Measurements from ENCODE around the gene CFAP97D1. TPM values are rescaled to one million over a fixed set of nuclear protein-coding genes. Genes with fewer than 3 reads are reported as not detected.
A peak's percentile ranks its signal among the peaks of the same experiment; 100 is the strongest.

The CFAP97D1 gene
- total RNA-seq, 4 donors from 2014 or later: 0.42 TPM; not detected in 3

DNA sequence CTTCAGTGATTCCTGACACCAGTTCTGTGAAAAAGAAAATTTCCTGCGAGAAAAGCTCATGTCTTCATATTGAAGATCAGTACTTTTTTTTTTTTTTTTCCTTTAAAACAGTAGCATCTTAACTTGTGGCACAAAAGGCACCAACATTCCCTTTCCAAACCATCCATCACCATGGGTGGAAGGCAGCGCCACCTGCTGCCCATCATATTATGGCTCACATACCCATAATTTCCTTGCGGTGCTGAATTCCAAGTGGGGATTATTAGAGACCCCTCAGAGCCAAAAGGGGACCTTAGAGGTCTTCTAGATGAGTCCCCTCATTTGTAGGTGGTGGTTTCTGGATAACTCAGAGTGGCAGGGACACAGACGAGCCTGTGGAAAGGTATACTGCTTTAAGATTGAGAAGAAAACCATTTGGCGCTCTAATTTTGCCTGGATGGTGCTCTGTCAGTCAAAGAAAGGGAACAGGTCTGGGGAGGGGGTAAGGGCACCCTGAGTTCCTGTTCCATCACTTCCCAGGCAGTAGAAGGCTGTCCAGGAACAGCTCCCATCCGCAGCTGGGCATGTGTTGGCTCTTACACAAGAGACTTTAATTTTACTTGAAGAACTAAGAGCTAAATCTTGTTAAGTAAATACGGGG is 13.7 kb upstream of the CFAP97D1 start:
- no peak for TF ChIP-seq POLR2A (IDR thresholded peaks at IDR 0.05)
- TF ChIP-seq, protein P1, sequence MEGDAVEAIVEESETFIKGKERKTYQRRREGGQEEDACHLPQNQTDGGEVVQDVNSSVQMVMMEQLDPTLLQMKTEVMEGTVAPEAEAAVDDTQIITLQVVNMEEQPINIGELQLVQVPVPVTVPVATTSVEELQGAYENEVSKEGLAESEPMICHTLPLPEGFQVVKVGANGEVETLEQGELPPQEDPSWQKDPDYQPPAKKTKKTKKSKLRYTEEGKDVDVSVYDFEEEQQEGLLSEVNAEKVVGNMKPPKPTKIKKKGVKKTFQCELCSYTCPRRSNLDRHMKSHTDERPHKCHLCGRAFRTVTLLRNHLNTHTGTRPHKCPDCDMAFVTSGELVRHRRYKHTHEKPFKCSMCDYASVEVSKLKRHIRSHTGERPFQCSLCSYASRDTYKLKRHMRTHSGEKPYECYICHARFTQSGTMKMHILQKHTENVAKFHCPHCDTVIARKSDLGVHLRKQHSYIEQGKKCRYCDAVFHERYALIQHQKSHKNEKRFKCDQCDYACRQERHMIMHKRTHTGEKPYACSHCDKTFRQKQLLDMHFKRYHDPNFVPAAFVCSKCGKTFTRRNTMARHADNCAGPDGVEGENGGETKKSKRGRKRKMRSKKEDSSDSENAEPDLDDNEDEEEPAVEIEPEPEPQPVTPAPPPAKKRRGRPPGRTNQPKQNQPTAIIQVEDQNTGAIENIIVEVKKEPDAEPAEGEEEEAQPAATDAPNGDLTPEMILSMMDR (IDR thresholded peaks at IDR 0.05): peak; percentile 70 to 83 (median 78)
- Histone ChIP-seq H3K27ac (no peak overlapping the region), H3K27me3 (no peaks in the 10 kb centered on the region), H3K36me3 (peaks cover 0 to 50% (median 6%) of the 10 kb centered on the region in 3 donors), H3K4me1 (peaks cover 0 to 27% (median 0%) of the 10 kb centered on the region in 4 donors), H3K4me3 (no peak overlapping the region), H3K9me3 (no peaks in the 10 kb centered on the region)
- 47 to 55% methylated on average over 7 of the region's 7 CpGs for WGBS, 2 donors
- peak; percentile 58 to 68 for DNase-seq (ENCODE audit: low spot score in 2 of 2)

DNA sequence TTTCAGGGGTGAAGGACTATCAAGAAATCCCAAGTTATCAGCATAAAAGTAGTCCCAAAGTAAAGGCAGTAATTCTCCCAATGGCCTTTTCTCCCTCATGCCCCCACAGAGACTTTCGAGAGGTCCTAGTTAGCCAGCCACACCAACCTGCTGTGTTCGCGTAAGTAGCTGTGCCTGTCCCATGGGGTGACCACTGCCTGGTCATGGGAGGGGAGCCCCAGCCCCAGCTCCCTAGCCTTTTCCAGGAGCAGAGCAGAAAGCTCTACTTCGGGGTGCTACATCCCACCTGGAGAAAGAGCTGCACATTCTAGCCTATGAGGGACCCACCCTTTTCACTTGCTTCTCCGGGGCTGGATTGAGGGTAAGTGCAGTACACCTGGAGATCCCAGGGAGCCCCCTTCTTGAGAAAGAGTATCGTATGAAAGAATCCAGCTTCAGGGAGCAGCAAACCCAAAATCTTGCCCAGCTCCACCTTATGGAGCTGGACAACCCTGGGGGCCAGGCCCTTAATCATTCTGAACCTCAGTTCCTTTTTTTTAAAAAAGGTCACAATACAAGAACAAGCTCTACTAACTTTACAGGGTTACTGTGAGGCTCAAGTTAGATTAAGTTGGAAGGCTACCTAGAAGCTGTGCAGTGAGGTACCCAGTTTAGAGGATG is 13.1 kb upstream of the CFAP97D1 start:
- Histone ChIP-seq H3K36me3 (peaks cover 0 to 57% (median 6%) of the 10 kb centered on the region in 3 donors), H3K4me3 (no peak overlapping the region), H3K4me1 (peaks cover 0 to 27% (median 0%) of the 10 kb centered on the region in 4 donors), H3K9me3 (no peaks in the 10 kb centered on the region), H3K27ac (peak overlapping the region in 1 of 4 donors; percentile 50), H3K27me3 (no peaks in the 10 kb centered on the region)
- no peak for DNase-seq (ENCODE audit: low spot score in 2 of 2)
- TF ChIP-seq, protein P1 (IDR thresholded peaks at IDR 0.05): no peak
- TF ChIP-seq EP300 (IDR thresholded peaks at IDR 0.05): no peak
- no peak for TF ChIP-seq POLR2A (IDR thresholded peaks at IDR 0.05)
- 69 to 75% methylated on average over 6 of the region's 6 CpGs for WGBS, 2 donors

DNA sequence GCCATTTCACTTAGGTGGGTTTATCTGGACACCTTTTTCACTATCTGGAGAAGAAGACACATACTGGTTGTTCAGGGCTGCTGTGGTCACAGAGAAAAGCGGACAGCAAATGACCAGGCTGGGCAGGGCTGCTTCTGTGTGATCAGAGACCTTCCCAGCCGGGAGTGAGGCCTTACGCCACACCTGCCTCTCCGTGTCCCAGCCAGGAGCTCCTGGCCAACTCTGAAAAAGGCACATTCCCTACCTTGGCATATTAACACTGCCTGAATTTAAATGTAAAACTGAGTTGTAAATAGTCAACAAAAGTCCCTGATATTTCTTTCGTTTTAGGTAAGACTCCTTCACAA is 12.5 kb upstream of the CFAP97D1 start:
- H3K9me3 ChIP-seq: no peaks in the 10 kb centered on the region
- H3K36me3 ChIP-seq: peaks cover 0 to 62% (median 6%) of the 10 kb centered on the region in 3 donors
- WGBS, 2 donors: 71 to 80% methylated on average over 5 of the region's 5 CpGs
- no peaks in the 10 kb centered on the region for H3K27me3 ChIP-seq
- H3K4me3 ChIP-seq: no peak overlapping the region
- peak overlapping the region in 1 of 4 donors; percentile 50 for H3K27ac ChIP-seq
- TF ChIP-seq, protein P1 (IDR thresholded peaks at IDR 0.05): no peak
- TF ChIP-seq EP300 (IDR thresholded peaks at IDR 0.05) (no peak), POLR2A (IDR thresholded peaks at IDR 0.05) (no peak)
- DNase-seq (ENCODE audit: low spot score in 2 of 2): no peak
- peaks cover 0 to 27% (median 0%) of the 10 kb centered on the region in 4 donors for H3K4me1 ChIP-seq

DNA sequence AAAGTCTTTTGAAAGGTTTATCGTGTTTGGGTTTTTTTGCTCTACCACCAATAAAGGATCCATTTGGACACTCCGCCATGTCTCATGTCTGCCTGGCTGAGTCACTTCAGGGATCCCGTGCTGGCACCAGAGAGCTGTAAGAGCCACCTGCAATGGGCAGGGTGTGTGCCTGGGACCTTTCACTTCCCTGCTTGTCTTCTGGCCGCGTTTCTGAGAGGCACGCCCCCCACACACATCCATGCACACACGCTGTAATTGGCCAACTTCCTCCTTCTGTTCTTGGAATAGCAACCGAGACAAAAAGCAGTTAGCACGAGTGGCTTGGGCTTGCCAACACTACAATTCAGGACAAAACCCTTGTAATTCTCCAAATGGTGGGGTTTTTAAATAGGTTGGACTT is 11.9 kb upstream of the CFAP97D1 start:
- peak; percentile 34 to 49 for DNase-seq (ENCODE audit: low spot score in 2 of 2)
- no peaks in the 10 kb centered on the region for H3K27me3 ChIP-seq
- H3K36me3 ChIP-seq: peaks cover 0 to 69% (median 6%) of the 10 kb centered on the region in 3 donors
- no peak overlapping the region for H3K4me3 ChIP-seq
- H3K27ac ChIP-seq: peak overlapping the region in 2 of 4 donors; percentile 50 to 57
- WGBS, 2 donors: 49 to 57% methylated on average over 9 of the region's 9 CpGs
- peak; percentile 15 to 74 for TF ChIP-seq EP300 (IDR thresholded peaks at IDR 0.05)
- TF ChIP-seq POLR2A (IDR thresholded peaks at IDR 0.05): no peak
- TF ChIP-seq, protein P1 (IDR thresholded peaks at IDR 0.05): no peak
- H3K4me1 ChIP-seq: peaks cover 0 to 27% (median 0%) of the 10 kb centered on the region in 4 donors
- H3K9me3 ChIP-seq: no peaks in the 10 kb centered on the region

DNA sequence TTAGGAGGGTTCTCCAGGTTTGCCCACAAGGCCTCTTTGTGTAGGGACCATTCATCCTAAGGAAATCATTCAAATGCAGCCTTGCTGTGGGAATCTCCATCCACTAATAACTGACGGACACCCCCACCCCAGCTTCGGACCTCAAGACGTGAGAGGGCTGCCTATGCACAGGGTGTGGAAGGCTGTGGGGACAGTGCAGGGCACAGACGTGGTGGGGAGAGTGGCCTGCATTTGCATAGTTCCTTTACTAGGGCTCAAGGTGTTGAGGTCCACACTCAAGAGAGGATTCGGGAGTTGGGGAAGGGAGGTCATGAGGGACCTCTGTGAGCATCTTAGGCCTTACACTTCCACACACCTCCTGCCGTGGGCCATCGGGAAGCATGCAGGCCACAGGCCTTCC is 11.3 kb upstream of the CFAP97D1 start:
- Histone ChIP-seq H3K4me1 (peaks cover 0 to 27% (median 0%) of the 10 kb centered on the region in 4 donors), H3K27ac (peak overlapping the region in 2 of 4 donors; percentile 25 to 57), H3K4me3 (no peak overlapping the region), H3K36me3 (peaks cover 0 to 74% (median 10%) of the 10 kb centered on the region in 3 donors), H3K27me3 (no peaks in the 10 kb centered on the region), H3K9me3 (no peaks in the 10 kb centered on the region)
- TF ChIP-seq EP300 (IDR thresholded peaks at IDR 0.05) (no peak), POLR2A (IDR thresholded peaks at IDR 0.05) (no peak)
- TF ChIP-seq, protein P1 (IDR thresholded peaks at IDR 0.05): no peak
- 84 to 86% methylated on average over 7 of the region's 7 CpGs for WGBS, 2 donors
- DNase-seq (ENCODE audit: low spot score in 2 of 2): no peak
